SK-N-SH (cell line): ENCODE data around the gene AFF3. TPM values are rescaled to one million over a fixed set of nuclear protein-coding genes. Genes with fewer than 3 reads are reported as not detected.

Source experiments
- CTCF ChIA-PET: fragments of 300-600, 350-600 bp; formaldehyde crosslinking; extraction: SDS; loops from one replicate; lab custom pipeline; 2021; lab: Yijun Ruan, JAX
- POLR2A ChIA-PET: fragments of 350-600 bp; sonication (Branson Sonifier 250); formaldehyde crosslinking; extraction: SDS; loops from one replicate; lab custom pipeline; 2020; ENCODE audit warnings: antibody characterized with exemption, inconsistent platforms; lab: Yijun Ruan, JAX
- DNase-seq: peaks from one replicate; pipeline ENCODE4 v3.0.0; 2012
- H2AFZ ChIP-seq: fragments of 200-600 bp; sonication (generic); 2 replicates; pipeline ENCODE4 v1.8.1; 2016; ENCODE audit warnings: antibody characterized with exemption, mild to moderate bottlenecking, low read depth
- H3F3A ChIP-seq: fragments of 200-600 bp; sonication (generic); replicated peaks from 2 replicates; pipeline ENCODE3; 2016; ENCODE audit warnings: antibody characterized with exemption, mild to moderate bottlenecking; ENCODE audit not compliant: insufficient read depth
- H3K27ac ChIP-seq, 2 experiments: fragments of 200-500 bp in 1 of 2; fragments of 200-600 bp in 1 of 2; sonication (Bioruptor generic) in 1 of 2; sonication (generic), shearing (Covaris generic) in 1 of 2; 2 replicates each; pipeline versions ENCODE4 v1.5.1 to v1.6.1; 2014 to 2016; ENCODE audit warnings: low read depth in 2 of 2, inconsistent platforms in 1 of 2, low read length in 1 of 2, mild to moderate bottlenecking in 1 of 2, mixed read lengths in 1 of 2
- H3K27me3 ChIP-seq: fragments of 200-600 bp; sonication (generic), shearing (Covaris generic); 2 replicates; pipeline ENCODE4 v1.6.1; 2016; ENCODE audit warnings: mixed run types; ENCODE audit not compliant: insufficient read depth
- H3K36me3 ChIP-seq, 2 experiments: fragments of 200-500 bp in 1 of 2; fragments of 200-600 bp in 1 of 2; sonication (Bioruptor generic) in 1 of 2; sonication (generic) in 1 of 2; replicated peaks in 1 of 2; 2 replicates each; pipeline versions ENCODE3 to v1.5.1; 2014 to 2016; ENCODE audit warnings: low read length in 1 of 2, mild to moderate bottlenecking in 1 of 2; ENCODE audit not compliant: insufficient read depth in 2 of 2, control insufficient read depth in 1 of 2
- H3K4me1 ChIP-seq, 2 experiments: fragments of 200-500 bp in 1 of 2; fragments of 200-600 bp in 1 of 2; sonication (Bioruptor generic) in 1 of 2; sonication (generic), shearing (Covaris generic) in 1 of 2; 2 replicates each; pipeline versions ENCODE4 v1.5.1 to v1.6.1; 2014 to 2016; ENCODE audit warnings: low read depth in 1 of 2, low read length in 1 of 2, mixed run types in 1 of 2; ENCODE audit not compliant: insufficient read depth in 2 of 2, control insufficient read depth in 1 of 2
- H3K4me2 ChIP-seq: fragments of 200-600 bp; sonication (generic), shearing (Covaris generic); 2 replicates; pipeline ENCODE4 v1.6.1; 2017; ENCODE audit warnings: mixed run types
- H3K4me3 ChIP-seq, 2 experiments: fragments of 200-500 bp in 1 of 2; fragments of 200-600 bp in 1 of 2; sonication (Bioruptor generic) in 1 of 2; sonication (generic), shearing (Covaris generic) in 1 of 2; 2 replicates each; pipeline versions ENCODE4 v1.5.1 to v1.8.1; 2014 to 2016; ENCODE audit warnings: low read depth in 2 of 2, inconsistent platforms in 1 of 2, low read length in 1 of 2, mild to moderate bottlenecking in 1 of 2, mixed read lengths in 1 of 2, moderate library complexity in 1 of 2
- H3K79me2 ChIP-seq: fragments of 200-600 bp; sonication (generic); 2 replicates; pipeline ENCODE4 v1.8.1; 2017; ENCODE audit warnings: mild to moderate bottlenecking; ENCODE audit not compliant: insufficient read depth
- H3K9ac ChIP-seq: fragments of 200-600 bp; sonication (generic); 2 replicates; pipeline ENCODE4 v1.6.1; 2017; ENCODE audit warnings: mixed run types
- H3K9me2 ChIP-seq: fragments of 200-600 bp; sonication (generic); 2 replicates; pipeline ENCODE4 v1.6.1; 2017; ENCODE audit warnings: mixed run types
- H3K9me3 ChIP-seq: fragments of 200-600 bp; sonication (generic); 2 replicates; pipeline ENCODE4 v1.6.1; 2017; ENCODE audit warnings: mixed run types, mild to moderate bottlenecking, moderate library complexity
- H4K20me1 ChIP-seq: fragments of 200-600 bp; sonication (generic); 2 replicates; pipeline ENCODE4 v1.6.1; 2017; ENCODE audit warnings: mild to moderate bottlenecking, mixed run types; ENCODE audit not compliant: insufficient read depth
- CHD2 ChIP-seq: fragments of 150-350 bp; IDR thresholded peaks from 2 replicates; pipeline ENCODE4 v1.6.1; 2018; ENCODE audit warnings: low read length; ENCODE audit not compliant: partially characterized antibody
- ELF1 ChIP-seq: IDR thresholded peaks from 2 replicates; pipeline ENCODE4 v1.4.0; 2012
- EZH2phosphoT487 ChIP-seq: fragments of 200-600 bp; sonication (generic); IDR thresholded peaks from 2 replicates; pipeline ENCODE4 v1.6.1; 2017; ENCODE audit warnings: low read depth, mixed run types, mild to moderate bottlenecking, antibody characterized with exemption, moderate library complexity, borderline replicate concordance
- GABPA ChIP-seq: IDR thresholded peaks from 2 replicates; pipeline ENCODE4 v1.4.0; 2012; ENCODE audit warnings: low read depth, mild to moderate bottlenecking
- MEF2A ChIP-seq: IDR thresholded peaks from 2 replicates; pipeline ENCODE4 v1.4.0; 2012; ENCODE audit warnings: low read depth, borderline replicate concordance
- NFIC ChIP-seq: IDR thresholded peaks from 2 replicates; pipeline ENCODE4 v1.4.0; 2012; ENCODE audit warnings: borderline replicate concordance
- RAD21 ChIP-seq: IDR thresholded peaks from 2 replicates; pipeline ENCODE4 v1.6.1; 2012; ENCODE audit warnings: mild to moderate bottlenecking, low read length
- REST ChIP-seq: IDR thresholded peaks from 2 replicates; pipeline ENCODE4 v1.6.1; 2012; ENCODE audit warnings: mild to moderate bottlenecking, low read depth, low read length, moderate library complexity
- TEAD4 ChIP-seq: IDR thresholded peaks from 2 replicates; pipeline ENCODE4 v1.4.0; 2012; ENCODE audit warnings: mild to moderate bottlenecking, borderline replicate concordance; ENCODE audit not compliant: insufficient read depth
- USF1 ChIP-seq: IDR thresholded peaks from 2 replicates; pipeline ENCODE4 v1.4.0; 2012; ENCODE audit warnings: low read depth, borderline replicate concordance
- USF2 ChIP-seq: fragments of 150-350 bp; IDR thresholded peaks from 2 replicates; pipeline ENCODE4 v1.6.1; 2017; ENCODE audit warnings: antibody characterized with exemption, low read length, low read depth, borderline replicate concordance
- YY1 ChIP-seq: IDR thresholded peaks from 2 replicates; pipeline ENCODE4 v1.4.0; 2012; ENCODE audit warnings: low read depth, mild to moderate bottlenecking
- WGBS: methylation state at CpG from one replicate; pipeline ENCODE4 v1.1.6; 2017; ENCODE audit warnings: low lambda C conversion rate; 5-methylcytosine and 5-hydroxymethylcytosine counted together
- polyA plus RNA-seq, 3 experiments: library from polyadenylated mRNA; depleted of rRNA; stranded (reverse); fragments of >200 nt; gene quantifications; 2 replicates each; pipeline ENCODE4 v1.2.3, GENCODE V29; 2012
- TF ChIP-seq, protein P1 (sequence below): fragments of 200-600 bp; sonication (generic); IDR thresholded peaks from 2 replicates; pipeline ENCODE4 v1.6.1; 2017; ENCODE audit warnings: antibody characterized with exemption, mild to moderate bottlenecking, moderate library complexity
- TF ChIP-seq, protein P2 (sequence below): IDR thresholded peaks from 2 replicates; pipeline ENCODE4 v1.4.0; 2012; ENCODE audit warnings: low read depth, borderline replicate concordance
- TF ChIP-seq, protein P3 (sequence below): IDR thresholded peaks from 2 replicates; pipeline ENCODE4; 2012

AFF3 gene
- polyA plus RNA-seq, 1 of the 3 experiments (the other 2 are of a cell fraction) = 0.36 TPM

DNA sequence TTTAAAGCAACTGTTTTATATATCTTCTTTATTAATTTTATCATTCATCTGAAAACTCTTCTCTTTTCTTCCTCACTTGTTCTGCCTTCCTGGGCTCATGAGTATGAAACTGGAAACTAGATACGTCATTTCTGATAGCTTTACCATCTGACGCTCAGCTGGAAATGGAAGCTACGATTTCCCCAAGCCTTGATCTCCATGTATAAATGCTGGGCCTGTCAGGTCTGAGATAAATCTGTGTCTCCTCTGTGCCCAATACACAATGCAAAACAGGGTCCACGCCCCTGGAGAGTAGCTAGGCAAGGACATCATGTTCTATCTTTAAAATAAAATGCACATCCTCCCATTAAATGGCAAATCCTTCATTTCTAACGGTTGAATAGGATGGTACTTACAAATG lies 238.4 kb downstream of the AFF3 start (continued):
- TF ChIP-seq, protein P1, sequence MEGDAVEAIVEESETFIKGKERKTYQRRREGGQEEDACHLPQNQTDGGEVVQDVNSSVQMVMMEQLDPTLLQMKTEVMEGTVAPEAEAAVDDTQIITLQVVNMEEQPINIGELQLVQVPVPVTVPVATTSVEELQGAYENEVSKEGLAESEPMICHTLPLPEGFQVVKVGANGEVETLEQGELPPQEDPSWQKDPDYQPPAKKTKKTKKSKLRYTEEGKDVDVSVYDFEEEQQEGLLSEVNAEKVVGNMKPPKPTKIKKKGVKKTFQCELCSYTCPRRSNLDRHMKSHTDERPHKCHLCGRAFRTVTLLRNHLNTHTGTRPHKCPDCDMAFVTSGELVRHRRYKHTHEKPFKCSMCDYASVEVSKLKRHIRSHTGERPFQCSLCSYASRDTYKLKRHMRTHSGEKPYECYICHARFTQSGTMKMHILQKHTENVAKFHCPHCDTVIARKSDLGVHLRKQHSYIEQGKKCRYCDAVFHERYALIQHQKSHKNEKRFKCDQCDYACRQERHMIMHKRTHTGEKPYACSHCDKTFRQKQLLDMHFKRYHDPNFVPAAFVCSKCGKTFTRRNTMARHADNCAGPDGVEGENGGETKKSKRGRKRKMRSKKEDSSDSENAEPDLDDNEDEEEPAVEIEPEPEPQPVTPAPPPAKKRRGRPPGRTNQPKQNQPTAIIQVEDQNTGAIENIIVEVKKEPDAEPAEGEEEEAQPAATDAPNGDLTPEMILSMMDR = no peak
- TF ChIP-seq, all 33 proteins: peak for 0

- Histone ChIP-seq H3K79me2 (no peaks in the 10 kb centered on the region), H3K4me3 (no peak overlapping the region), H3K4me2 (no peak overlapping the region), H3K9me2 (no peaks in the 10 kb centered on the region), H3K9me3 (no peaks in the 10 kb centered on the region), H3K4me1 (peaks cover 0 to 7% of the 10 kb centered on the region in 2 experiments; a peak in 2 of 4 replicates), H3F3A (no peaks in the 10 kb centered on the region), H3K27ac (no peak overlapping the region), H3K36me3 (no peaks in the 10 kb centered on the region), H3K27me3 (no peaks in the 10 kb centered on the region), H4K20me1 (no peaks in the 10 kb centered on the region), H3K9ac (no peak overlapping the region), H2AFZ (no peak overlapping the region)
- POLR2A ChIA-PET = no interaction called here
- CTCF ChIA-PET = no interaction called here
- DNase-seq = no peak
- 79% methylated on average over 6 of the region's 7 CpGs for WGBS
- TF ChIP-seq USF2 (no peak), TEAD4 (no peak), YY1 (no peak), REST (no peak), MEF2A (no peak), GABPA (no peak), EZH2phosphoT487 (no peak), USF1 (no peak), RAD21 (no peak), NFIC (no peak), ELF1 (no peak), CHD2 (no peak)
- TF ChIP-seq, protein P1 = no peak
- TF ChIP-seq, protein P2, sequence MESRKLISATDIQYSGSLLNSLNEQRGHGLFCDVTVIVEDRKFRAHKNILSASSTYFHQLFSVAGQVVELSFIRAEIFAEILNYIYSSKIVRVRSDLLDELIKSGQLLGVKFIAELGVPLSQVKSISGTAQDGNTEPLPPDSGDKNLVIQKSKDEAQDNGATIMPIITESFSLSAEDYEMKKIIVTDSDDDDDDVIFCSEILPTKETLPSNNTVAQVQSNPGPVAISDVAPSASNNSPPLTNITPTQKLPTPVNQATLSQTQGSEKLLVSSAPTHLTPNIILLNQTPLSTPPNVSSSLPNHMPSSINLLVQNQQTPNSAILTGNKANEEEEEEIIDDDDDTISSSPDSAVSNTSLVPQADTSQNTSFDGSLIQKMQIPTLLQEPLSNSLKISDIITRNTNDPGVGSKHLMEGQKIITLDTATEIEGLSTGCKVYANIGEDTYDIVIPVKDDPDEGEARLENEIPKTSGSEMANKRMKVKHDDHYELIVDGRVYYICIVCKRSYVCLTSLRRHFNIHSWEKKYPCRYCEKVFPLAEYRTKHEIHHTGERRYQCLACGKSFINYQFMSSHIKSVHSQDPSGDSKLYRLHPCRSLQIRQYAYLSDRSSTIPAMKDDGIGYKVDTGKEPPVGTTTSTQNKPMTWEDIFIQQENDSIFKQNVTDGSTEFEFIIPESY = no peak
- TF ChIP-seq, protein P3, sequence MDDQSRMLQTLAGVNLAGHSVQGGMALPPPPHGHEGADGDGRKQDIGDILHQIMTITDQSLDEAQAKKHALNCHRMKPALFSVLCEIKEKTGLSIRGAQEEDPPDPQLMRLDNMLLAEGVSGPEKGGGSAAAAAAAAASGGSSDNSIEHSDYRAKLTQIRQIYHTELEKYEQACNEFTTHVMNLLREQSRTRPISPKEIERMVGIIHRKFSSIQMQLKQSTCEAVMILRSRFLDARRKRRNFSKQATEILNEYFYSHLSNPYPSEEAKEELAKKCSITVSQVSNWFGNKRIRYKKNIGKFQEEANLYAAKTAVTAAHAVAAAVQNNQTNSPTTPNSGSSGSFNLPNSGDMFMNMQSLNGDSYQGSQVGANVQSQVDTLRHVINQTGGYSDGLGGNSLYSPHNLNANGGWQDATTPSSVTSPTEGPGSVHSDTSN = no peak
These were observed 241.8 kb downstream of the AFF3 start for GRCh38 chr2:99900556-99900955.
